Measurements from ENCODE around the gene FAM83G.

FAM83G gene

GRCh38 chr17:18961634-18962493 lies 42.7 kb downstream of the FAM83G start (continued):
- TF ChIP-seq, protein P1, sequence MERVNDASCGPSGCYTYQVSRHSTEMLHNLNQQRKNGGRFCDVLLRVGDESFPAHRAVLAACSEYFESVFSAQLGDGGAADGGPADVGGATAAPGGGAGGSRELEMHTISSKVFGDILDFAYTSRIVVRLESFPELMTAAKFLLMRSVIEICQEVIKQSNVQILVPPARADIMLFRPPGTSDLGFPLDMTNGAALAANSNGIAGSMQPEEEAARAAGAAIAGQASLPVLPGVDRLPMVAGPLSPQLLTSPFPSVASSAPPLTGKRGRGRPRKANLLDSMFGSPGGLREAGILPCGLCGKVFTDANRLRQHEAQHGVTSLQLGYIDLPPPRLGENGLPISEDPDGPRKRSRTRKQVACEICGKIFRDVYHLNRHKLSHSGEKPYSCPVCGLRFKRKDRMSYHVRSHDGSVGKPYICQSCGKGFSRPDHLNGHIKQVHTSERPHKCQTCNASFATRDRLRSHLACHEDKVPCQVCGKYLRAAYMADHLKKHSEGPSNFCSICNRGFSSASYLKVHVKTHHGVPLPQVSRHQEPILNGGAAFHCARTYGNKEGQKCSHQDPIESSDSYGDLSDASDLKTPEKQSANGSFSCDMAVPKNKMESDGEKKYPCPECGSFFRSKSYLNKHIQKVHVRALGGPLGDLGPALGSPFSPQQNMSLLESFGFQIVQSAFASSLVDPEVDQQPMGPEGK (CRISPR knock-in tag; IDR thresholded peaks at IDR 0.05; ENCODE audit: borderline replicate concordance) = no peak
- no peak for TF ChIP-seq ESRRG (CRISPR knock-in tag; IDR thresholded peaks at IDR 0.05)
- TF ChIP-seq ZFP30 (CRISPR knock-in tag; IDR thresholded peaks at IDR 0.05) = no peak

DNA sequence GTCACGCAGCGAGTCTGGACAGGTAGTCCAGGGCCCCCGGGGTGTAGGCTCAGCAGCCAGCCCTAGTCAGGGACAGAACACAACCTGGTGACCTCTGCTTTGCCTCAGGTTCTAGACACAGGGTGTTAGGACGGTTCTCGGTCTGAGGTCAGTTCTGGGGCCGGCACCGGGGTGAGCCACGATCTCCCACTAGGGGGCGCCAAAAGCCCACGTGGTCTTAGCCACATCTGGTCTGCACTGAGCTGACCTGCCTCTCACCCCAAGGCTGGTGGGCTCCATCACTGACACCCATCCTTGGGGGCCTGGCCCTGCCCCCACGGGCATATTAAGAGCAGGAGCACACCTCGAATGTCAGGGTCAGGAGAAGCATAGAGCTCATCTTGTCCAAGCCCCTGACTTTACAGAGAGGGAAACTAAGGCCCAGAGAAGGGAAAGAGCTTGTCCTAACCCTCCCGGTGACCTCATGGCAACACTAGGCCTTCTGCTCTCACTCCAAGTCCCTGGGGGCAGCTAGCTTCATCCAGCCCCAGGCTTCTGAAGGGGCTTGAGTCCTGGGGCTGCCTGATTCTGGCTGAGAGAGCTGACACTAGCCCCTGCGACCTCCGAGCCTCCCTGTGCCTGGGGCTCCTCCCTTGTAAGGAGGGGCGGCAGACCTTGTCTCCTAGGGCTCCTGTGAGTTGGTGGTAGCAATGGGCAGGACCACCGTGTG lies 43.6 kb downstream of the FAM83G start:
- TF ChIP-seq TSHZ2 (CRISPR knock-in tag; IDR thresholded peaks at IDR 0.05) (peak; percentile 56; the same call in 1 of the 2 replicates), ISL1 (CRISPR knock-in tag; IDR thresholded peaks at IDR 0.05) (no peak), BACH2 (CRISPR knock-in tag; IDR thresholded peaks at IDR 0.05; ENCODE audit: borderline replicate concordance) (0 out of 2 replicates have a peak, but pooled peaks have one; percentile 2), TCF4 (CRISPR knock-in tag; IDR thresholded peaks at IDR 0.05; ENCODE audit: borderline replicate concordance) (peak; percentile 49; the same call in 1 of the 2 replicates)
- peak; percentile 94 for ATAC-seq

DNA sequence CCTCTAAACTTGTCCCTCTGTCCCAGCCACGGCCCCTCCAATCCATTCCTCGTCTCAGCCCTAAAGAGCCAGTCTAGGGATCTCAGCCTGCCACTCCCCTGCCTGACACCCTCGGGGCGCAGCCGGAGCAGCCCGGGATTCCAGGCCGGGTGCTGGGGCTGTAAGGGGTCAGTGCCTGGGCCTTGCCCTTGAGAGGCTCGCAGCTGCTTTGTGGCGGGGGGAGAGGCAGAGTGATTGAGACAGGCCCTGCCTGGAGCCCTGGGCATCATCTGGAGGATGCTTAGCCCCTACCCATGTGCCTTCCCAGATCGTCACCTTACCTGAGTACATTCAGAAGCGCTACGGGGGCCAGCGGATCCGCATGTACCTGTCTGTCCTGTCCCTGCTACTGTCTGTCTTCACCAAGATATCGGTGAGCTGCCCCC lies 44.3 kb downstream of the FAM83G start:
- TF ChIP-seq ISL1 (CRISPR knock-in tag; IDR thresholded peaks at IDR 0.05) (no peak), ZNF70 (CRISPR knock-in tag; IDR thresholded peaks at IDR 0.05) (no peak), TCF4 (CRISPR knock-in tag; IDR thresholded peaks at IDR 0.05; ENCODE audit: borderline replicate concordance) (no peak), GLIS3 (CRISPR knock-in tag; IDR thresholded peaks at IDR 0.05) (no peak), PPARA (CRISPR knock-in tag; IDR thresholded peaks at IDR 0.05; ENCODE audit: borderline replicate concordance) (no peak)
- TF ChIP-seq, protein P2, sequence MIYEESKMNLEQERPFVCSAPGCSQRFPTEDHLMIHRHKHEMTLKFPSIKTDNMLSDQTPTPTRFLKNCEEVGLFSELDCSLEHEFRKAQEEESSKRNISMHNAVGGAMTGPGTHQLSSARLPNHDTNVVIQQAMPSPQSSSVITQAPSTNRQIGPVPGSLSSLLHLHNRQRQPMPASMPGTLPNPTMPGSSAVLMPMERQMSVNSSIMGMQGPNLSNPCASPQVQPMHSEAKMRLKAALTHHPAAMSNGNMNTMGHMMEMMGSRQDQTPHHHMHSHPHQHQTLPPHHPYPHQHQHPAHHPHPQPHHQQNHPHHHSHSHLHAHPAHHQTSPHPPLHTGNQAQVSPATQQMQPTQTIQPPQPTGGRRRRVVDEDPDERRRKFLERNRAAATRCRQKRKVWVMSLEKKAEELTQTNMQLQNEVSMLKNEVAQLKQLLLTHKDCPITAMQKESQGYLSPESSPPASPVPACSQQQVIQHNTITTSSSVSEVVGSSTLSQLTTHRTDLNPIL (CRISPR knock-in tag; IDR thresholded peaks at IDR 0.05; ENCODE audit: low read depth) = no peak
- ATAC-seq = no peak

DNA sequence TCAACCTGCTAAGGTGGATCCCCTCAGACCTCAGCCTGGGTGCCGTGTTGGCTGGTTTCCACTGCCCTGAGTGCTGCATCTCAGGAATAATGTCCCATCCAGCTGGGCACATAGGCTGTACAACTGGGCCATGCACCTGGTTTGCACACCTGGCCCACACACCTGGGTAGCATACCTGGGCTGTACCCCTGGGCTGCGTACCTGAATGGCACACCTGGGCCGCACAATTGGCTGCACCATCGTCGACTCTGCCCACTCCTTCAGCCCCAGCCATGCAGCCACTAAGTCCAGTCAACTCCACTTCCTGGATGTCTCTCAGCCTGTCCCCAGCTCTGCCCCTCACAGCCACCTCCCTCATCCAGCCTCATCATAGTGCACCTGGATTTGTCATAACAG lies 44.7 kb downstream of the FAM83G start:
- no peak for ATAC-seq
- TF ChIP-seq RARB (CRISPR knock-in tag; IDR thresholded peaks at IDR 0.05) (no peak), TCF4 (CRISPR knock-in tag; IDR thresholded peaks at IDR 0.05; ENCODE audit: borderline replicate concordance) (no peak), CSDC2 (CRISPR knock-in tag; IDR thresholded peaks at IDR 0.05) (no peak)

- no peak for ATAC-seq
- no peak for TF ChIP-seq ARNTL (CRISPR knock-in tag; IDR thresholded peaks at IDR 0.05; ENCODE audit: borderline replicate concordance, low read depth)
- no peak for TF ChIP-seq ZNF565 (CRISPR knock-in tag; conservative IDR thresholded peaks at IDR 0.05; ENCODE audit: low read depth)
- TF ChIP-seq CSDC2 (CRISPR knock-in tag; IDR thresholded peaks at IDR 0.05) = no peak
- no peak for TF ChIP-seq TOX (CRISPR knock-in tag; IDR thresholded peaks at IDR 0.05; ENCODE audit: borderline replicate concordance)
- TF ChIP-seq GLIS3 (CRISPR knock-in tag; IDR thresholded peaks at IDR 0.05) = no peak
- no peak for TF ChIP-seq BACH2 (CRISPR knock-in tag; IDR thresholded peaks at IDR 0.05; ENCODE audit: borderline replicate concordance)
- no peak for TF ChIP-seq TSHZ2 (CRISPR knock-in tag; IDR thresholded peaks at IDR 0.05)
- TF ChIP-seq CSRNP3 (CRISPR knock-in tag; IDR thresholded peaks at IDR 0.05) = no peak
- TF ChIP-seq TCF4 (CRISPR knock-in tag; IDR thresholded peaks at IDR 0.05; ENCODE audit: borderline replicate concordance) = no peak
- TF ChIP-seq, protein P1 (CRISPR knock-in tag; IDR thresholded peaks at IDR 0.05; ENCODE audit: borderline replicate concordance) = no peak
These were observed 45.3 kb downstream of the FAM83G start for GRCh38 chr17:18959071-18959844.

All from SK-N-SH treated with all-trans-retinoic acid at 6 μM for 48 hours (cell line).